ENCODE data around the gene SLC6A16.
"Not testable (repeated sequence)": the region's sequence is repeated elsewhere in the genome, so short reads cannot be mapped to it uniquely, and the experiment has no call there.

The SLC6A16 gene

GRCh38 chr19:49331187-49331586, 6.2 kb upstream of the SLC6A16 start:
- DNase-seq (ENCODE audit: low spot score): not testable (repeated sequence)

DNA sequence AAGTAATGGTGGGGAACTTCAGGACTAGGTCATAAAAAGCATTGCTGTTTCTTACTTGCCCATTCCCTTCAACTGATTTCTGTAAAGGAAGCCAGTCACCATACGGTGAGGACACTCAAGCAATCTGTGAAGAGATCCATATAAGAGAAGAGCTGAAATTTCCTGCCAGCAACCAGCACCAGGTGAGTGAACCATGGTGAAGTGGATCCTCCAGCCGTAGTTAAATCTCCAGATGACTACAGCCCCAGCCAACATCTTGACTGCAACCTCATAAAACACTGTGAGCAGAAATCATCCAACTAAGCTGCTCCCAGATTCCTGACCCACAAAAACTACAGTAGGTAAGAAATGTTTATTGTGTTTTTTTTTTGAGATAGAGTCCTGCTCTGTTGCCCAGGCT, 3.8 kb upstream of the SLC6A16 start:
- no peak for DNase-seq (ENCODE audit: low spot score)

GRCh38 chr19:49327878-49328544, 3.0 kb upstream of the SLC6A16 start:
- no peak for DNase-seq (ENCODE audit: low spot score)

DNA sequence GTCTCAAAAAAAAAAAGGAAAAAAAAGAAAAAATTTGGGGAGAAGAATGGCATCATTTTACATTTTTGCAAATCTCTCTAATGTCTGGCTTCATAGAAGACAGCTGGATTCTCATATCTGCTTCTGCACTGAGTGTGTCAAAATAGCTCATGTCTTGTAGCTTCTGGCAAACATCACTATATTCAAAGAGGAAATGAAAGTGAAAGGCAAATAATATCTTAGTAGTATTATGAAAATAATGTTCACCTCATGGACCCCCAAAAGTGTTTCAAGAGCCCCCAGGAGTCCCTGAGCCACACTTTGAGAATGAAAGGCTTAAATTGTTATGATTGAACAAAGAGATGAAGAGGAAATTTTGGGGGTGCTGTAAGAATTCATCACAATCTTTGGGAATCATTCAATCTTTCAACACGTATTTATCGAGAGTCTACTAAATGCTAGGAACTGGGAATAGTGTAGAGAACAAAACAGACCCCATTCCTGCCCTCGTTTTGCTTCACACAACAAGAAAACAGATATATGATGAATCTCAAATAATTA, 1.2 kb upstream of the SLC6A16 start:
- no peak for DNase-seq (ENCODE audit: low spot score)

- not testable (repeated sequence) for DNase-seq (ENCODE audit: low spot score)
Observed at GRCh38 chr19:49325756-49326155, 765 bp upstream of the SLC6A16 start.

DNA sequence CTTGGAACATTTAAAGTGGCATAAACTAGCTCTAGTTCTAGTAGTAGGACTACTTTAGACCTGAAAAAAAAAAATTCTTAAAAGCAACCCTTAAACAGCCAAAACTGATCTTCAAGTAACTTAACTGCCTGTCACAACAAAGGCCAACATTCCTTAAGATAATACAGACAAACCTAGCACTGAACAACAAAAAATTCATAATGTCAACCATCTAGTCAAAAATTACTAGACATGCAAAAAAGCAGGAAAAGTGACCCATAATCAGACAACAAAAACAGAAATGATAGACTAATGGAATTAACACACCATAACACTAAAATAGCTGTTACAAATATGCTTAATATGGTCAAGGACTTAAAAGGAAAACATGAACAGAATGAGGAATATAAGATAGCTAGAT, 6.7 kb downstream of the SLC6A16 start:
- DNase-seq (ENCODE audit: low spot score): no peak

GRCh38 chr19:49316284-49316683, 8.7 kb downstream of the SLC6A16 start:
- DNase-seq (ENCODE audit: low spot score): no peak

- DNase-seq (ENCODE audit: low spot score): no peak
Observed at GRCh38 chr19:49315111-49315510, 9.9 kb downstream of the SLC6A16 start.

DNA sequence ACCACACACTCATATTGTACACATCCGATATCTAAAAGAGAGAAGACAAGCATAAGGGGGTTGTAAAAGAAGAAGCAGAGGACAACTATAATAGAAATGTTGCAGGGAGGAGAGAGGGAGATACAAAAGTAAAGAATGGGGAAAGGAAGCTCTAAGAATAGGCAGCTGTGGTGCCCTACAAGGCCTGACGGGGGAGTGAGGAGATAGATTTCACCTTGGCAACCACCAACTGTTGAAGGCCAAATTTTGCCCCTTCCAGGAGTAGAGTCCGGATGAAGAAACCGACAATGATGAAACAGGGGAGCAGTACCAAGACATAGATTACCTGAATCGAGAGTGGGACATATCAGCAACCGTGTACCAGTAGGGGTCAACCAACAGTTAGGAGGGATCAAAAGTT, 15.9 kb downstream of the SLC6A16 start:
- no peak for DNase-seq (ENCODE audit: low spot score)

GRCh38 chr19:49306734-49307133, 18.3 kb downstream of the SLC6A16 start:
- DNase-seq (ENCODE audit: low spot score): not testable (repeated sequence)

- no peak for DNase-seq (ENCODE audit: low spot score)
Observed at GRCh38 chr19:49301866-49302252, 23.1 kb downstream of the SLC6A16 start.

- peak; percentile 45 for DNase-seq (ENCODE audit: low spot score)
Observed at GRCh38 chr19:49301165-49301865, 23.7 kb downstream of the SLC6A16 start.

- DNase-seq (ENCODE audit: low spot score): not testable (repeated sequence)
Observed at GRCh38 chr19:49298653-49299052, 26.3 kb downstream of the SLC6A16 start.

DNA sequence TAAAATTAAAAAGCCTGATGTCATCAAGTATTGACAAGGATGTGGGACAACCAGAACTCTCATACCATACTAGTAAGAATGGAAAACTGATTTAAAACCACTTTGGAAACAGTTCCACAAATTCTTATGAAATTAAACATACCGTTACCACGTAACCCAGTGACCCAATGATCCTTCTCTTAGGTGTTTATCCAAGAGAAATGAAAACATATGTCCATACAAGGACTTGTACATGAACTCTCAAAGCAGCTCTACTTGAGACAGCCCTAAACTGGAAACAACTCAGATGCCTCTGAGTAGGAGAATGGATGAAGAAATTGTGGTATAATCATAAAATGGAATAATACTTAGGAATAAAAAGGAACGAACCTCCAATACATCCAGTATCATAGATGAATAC, 27.6 kb downstream of the SLC6A16 start:
- DNase-seq (ENCODE audit: low spot score): no peak

- DNase-seq (ENCODE audit: low spot score): no peak
Observed at GRCh38 chr19:49295208-49295880, 29.6 kb downstream of the SLC6A16 start.

DNA sequence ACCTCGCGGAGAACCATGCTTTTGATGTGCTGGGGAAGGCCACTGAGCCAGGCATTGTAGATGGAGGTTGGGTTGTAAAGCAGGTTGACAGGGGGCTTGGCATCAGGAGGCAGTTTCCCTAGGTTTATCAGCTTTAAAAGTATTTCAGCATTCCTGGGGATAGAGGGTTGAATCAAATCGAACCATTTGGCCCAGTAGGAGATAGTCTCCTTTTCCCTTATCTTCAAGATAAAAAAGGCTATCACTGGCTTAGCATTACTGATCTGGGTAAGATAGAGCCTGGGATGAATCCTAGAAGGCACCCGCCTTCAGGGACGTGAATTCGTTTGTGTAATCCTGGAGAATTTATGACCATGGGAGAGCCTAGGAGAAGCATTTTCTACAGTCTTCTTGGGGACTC, 30.6 kb downstream of the SLC6A16 start:
- no peak for DNase-seq (ENCODE audit: low spot score)

- DNase-seq (ENCODE audit: low spot score): no peak
Observed at GRCh38 chr19:49290517-49290916, 34.5 kb downstream of the SLC6A16 start.

DNA sequence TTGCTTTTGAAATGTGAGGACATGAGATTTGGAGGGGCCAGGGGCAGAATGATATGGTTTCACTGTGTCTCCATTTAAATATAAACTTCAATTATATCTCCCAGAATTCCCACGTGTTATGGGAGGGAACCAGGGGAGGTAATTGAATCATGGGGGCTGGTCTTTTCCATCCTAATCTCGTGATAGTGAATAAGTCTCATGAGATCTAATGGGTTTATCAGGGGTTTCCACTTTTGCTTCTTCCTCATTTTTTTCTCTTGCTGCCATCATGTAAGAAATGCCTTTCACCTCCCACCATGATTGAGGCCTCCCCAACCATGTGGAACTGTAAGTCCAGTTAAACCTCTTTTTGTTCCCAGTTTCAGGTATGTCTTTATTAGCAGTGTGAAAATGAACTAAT, 35.7 kb downstream of the SLC6A16 start:
- DNase-seq (ENCODE audit: low spot score): not testable (repeated sequence)

GRCh38 chr19:49288205-49288604, 36.8 kb downstream of the SLC6A16 start:
- DNase-seq (ENCODE audit: low spot score): not testable (repeated sequence)

GRCh38 chr19:49287141-49287770, 37.7 kb downstream of the SLC6A16 start:
- DNase-seq (ENCODE audit: low spot score): no peak

- no peak for DNase-seq (ENCODE audit: low spot score)
Observed at GRCh38 chr19:49282184-49282583, 42.8 kb downstream of the SLC6A16 start.

DNA sequence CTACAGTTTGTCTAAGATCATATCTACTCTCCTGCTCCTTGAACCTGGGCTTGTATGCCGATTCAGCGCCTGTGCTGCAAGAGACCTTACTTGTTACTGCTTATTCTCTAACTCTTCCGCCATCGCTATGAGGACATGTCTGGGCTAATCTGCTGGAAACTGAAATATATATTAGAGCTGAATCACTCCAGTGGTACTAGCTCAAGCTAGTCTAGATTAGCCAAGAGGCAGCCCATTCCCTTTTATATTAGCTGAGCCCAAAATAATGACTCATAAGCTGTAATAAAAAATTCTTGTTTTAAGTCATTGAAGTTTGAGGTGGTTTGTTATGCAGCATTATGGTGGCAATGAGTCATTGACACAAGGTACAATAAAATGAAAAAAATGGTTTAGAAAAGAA, 52.8 kb downstream of the SLC6A16 start:
- no peak for DNase-seq (ENCODE audit: low spot score)
